NOMO-1 (cell line): ENCODE results near the gene RAB36.

Experiments
- DNase-seq, 2 experiments: peaks; one replicate each; lab custom pipeline; 2025; ENCODE audit not compliant: unreplicated experiment in 2 of 2; lab: John Stamatoyannopoulos, UW

Gene RAB36

GRCh38 chr22:23202812-23203451 lies 57.7 kb downstream of the RAB36 start:
- DNase-seq = no peak

DNA sequence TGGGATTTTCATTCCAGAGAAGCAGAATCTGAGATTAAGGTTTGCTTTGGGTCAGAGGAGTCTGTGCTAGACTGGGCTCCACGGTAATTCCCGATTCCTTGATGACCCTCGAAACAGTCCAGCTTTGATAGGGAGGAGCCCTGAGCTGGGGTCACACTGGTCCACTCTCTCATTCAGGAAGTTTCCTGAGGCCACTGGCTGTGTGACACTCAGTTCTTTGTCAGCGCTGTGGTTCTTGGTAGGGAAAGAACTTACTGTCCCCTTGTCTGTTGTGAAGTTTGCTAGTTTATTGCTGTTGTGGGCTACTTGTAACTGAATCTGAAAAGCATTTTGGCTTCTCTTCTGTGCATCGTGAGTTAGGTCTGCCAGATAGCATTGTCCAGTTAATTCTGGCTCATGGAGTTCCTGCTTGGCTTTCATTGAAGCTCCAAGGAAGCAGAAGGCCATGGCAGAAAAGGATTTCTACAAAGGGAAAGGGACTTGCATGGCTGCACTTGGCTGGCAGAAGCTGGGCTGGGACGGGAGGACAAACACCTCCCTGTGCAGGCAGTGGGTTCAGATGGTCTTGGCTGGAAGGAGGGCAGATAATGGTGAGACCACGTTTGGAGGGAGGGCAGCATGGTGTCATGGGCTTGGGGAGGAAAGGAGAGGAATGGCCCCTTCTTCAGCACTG lies 58.3 kb downstream of the RAB36 start:
- no peak for DNase-seq

DNA sequence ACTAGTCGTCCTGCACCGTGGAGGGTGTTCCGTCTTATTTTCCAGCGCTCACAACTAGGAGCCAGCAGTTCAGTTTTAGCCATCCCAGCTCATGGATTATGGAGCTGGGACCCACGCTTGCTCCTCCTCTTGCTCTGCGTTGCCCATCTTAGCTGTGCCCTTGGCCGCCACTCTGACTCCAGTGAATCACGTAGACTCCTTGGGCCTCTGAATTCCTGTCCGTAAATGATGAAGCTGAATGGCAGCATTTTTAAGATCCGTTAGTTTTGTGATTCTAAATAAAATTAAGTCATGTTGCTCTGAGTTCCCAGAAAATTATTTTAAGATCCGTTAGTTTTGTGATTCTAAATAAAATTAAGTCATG lies 58.8 kb downstream of the RAB36 start:
- DNase-seq = no peak

- no peak for DNase-seq
Observed at GRCh38 chr22:23204541-23205157, 59.4 kb downstream of the RAB36 start.

GRCh38 chr22:23205339-23206049 lies 60.2 kb downstream of the RAB36 start:
- DNase-seq = no peak

DNA sequence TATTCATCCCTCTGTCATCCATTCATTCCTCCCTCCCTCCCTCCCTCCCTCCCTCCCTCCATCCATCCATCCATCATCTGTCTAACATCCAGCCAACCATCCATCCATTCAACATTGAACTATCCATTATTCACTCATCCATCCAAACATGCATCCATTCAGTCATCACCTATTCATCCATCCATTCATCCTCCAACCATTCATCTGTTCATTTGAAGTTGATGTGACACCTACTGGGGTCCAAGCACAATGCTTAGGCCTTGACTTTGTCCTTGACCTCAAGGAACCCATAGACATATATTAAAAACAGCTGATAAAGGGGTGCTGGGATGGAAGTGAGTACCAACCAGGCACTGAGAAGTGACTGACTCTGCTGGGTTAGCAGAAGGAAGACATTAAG lies 61.6 kb downstream of the RAB36 start:
- DNase-seq = no peak

GRCh38 chr22:23207729-23208393 lies 62.6 kb downstream of the RAB36 start:
- no peak for DNase-seq

DNA sequence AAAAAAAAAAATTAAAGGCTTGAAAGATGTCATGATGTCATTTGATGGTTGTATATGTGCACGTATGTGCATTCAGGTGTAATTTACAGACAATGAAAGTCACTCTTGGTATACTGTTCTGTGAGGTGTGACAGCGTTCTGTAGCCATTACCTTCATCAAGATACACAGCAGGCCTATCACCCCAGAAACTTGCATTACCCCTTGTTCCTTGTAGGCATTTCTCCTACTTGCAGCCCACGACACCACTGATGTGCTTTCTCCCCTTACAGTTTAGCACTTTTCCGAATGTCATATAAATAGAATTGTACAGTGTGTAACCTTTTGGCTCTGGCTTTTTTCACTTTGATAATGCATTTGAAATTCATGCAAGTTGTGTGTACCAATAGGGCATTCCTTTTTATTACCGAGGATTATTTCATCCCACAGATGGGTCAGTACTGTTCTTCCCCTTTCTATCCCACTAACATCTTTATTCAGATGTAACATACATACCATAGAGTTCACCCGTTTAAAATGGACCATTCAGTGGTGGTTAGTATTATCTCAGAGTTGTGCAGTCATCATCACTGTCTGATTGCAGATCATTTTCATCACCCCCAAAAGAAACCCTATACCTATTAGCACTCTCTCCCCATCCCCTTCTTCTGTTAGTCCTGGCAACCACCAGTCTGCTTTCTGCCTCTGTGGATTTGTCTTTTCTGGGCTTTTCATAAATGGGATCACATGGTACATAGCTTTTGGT lies 65.3 kb downstream of the RAB36 start:
- no peak for DNase-seq

DNA sequence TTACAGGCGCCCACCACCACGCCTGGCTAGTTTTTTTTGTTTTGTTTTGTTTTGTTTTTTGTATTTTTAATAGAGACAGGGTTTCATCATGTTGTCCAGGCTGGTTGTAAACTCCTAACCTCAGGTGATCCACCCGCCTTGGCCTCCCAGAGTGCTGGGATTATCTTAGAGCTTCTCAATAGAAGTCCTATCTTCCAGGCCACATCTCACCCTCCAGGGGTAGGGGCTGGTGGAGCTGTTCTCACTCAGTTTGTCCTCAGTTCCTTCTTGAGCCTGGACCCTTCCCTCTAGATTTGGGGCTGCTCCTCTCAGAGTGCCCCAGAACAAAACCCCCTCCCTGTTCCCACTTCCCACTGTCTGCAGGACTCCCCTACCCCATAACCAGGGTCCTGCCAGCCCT lies 66.3 kb downstream of the RAB36 start:
- no peak for DNase-seq

GRCh38 chr22:23212061-23213021 lies 67.1 kb downstream of the RAB36 start:
- DNase-seq = no peak

DNA sequence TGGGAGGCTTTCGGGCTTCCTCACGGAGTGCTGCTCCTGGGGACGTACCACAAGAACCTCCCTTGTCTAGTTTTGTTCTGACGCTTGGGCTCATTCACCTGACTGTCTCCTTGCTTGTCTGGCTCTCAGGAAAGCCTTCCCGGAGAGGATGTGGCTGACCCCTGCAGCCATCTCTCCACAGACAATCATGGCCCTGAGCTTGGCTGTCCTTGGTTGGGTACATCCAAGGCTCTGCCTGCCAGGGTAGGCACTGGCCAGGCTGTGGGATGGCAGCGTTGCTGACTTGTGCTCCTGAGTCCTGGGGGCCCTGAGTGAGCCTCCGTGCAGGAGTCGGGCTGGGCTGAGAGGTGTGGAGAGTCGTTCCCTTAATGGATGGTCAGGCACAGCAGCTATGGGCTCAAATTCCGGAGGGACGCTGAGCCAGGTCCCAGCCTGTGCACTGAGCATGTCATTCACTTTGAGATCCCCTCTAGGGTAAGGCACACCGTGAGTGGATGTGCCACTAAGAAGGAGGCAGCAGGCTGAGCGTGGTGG lies 67.8 kb downstream of the RAB36 start:
- no peak for DNase-seq

DNA sequence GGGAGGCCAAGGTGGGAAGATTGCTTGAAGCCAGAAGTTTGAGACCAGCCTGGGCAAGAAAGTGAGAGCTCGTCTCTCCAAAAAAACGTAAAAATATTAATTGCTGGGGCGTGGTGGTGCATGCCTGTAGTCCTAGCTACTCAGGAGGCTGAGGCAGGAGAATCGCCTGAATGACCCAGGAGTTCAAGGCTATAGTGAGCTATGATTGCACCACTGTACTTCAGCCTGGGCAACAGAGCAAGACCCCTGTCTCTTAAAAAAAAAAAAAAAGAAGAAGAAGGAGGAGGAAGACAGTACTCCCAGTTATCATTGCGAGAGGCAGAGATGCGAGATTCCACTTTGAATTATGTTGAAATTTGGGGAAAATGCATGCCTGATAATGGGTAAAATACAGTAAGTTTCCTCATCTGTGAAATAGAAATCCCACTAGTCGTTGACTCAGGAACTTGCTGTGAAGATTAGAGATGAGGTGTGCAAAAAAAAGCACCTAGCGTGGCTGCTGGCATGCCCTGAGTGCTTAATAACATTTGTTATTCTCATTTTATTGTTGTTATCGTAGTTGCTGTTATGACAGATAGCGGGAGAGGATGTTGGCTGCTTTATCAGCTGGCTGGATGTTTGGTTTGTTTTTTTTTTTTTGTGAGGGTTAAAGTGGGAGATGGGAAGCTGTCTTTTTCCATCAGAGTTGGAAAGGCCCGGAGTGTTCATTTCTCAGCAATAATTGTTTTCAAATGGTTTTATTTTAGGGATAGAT lies 68.5 kb downstream of the RAB36 start:
- DNase-seq = no peak
